GM18868 (cell line): ENCODE data around the gene BEX1.
"Not testable (repeated sequence)": the region's sequence is repeated elsewhere in the genome, so short reads cannot be mapped to it uniquely, and the experiment has no call there.

Experiments
- ATAC-seq: cut with Tn5 transposase; IDR thresholded peaks from one replicate; pipeline ENCODE4 v1.9.1; 2021; ENCODE audit warnings: mild to moderate bottlenecking, moderate library complexity; ENCODE audit not compliant: unreplicated experiment

BEX1 gene

GRCh38 chrX:103063918-103064434 is at the start of gene BEX1:
BEX1 (minus strand) TSS chrX:103064171; CDS start chrX:103063274, 897 bp downstream.
- ATAC-seq: no peak

- not testable (repeated sequence) for ATAC-seq
These were observed 45.5 kb upstream of the BEX1 start for GRCh38 chrX:103109497-103109896.

- no peak for ATAC-seq
These were observed 43.9 kb upstream of the BEX1 start for GRCh38 chrX:103107836-103108235.

GRCh38 chrX:103107227-103107737 is 43.3 kb upstream of the BEX1 start:
- not testable (repeated sequence) for ATAC-seq

GRCh38 chrX:103104370-103104769 is 40.4 kb upstream of the BEX1 start:
- ATAC-seq: not testable (repeated sequence)

- not testable (repeated sequence) for ATAC-seq
These were observed 39.9 kb upstream of the BEX1 start for GRCh38 chrX:103103866-103104265.

GRCh38 chrX:103101299-103102042 is 37.5 kb upstream of the BEX1 start:
- no peak for ATAC-seq

- ATAC-seq: no peak
These were observed 36.5 kb upstream of the BEX1 start for GRCh38 chrX:103100484-103100883.

GRCh38 chrX:103099691-103100090 is 35.7 kb upstream of the BEX1 start:
- no peak for ATAC-seq

GRCh38 chrX:103098488-103098887 is 34.5 kb upstream of the BEX1 start:
- ATAC-seq: no peak

GRCh38 chrX:103092942-103093341 is 29.0 kb upstream of the BEX1 start, which contains the start of gene NXF3:
NXF3 (minus strand) TSS chrX:103093143; CDS start chrX:103093023, 120 bp downstream.
- ATAC-seq: no peak

- no peak for ATAC-seq
These were observed 17.1 kb upstream of the BEX1 start for GRCh38 chrX:103081051-103081450.

GRCh38 chrX:103073467-103073866 is 9.5 kb upstream of the BEX1 start:
- ATAC-seq: no peak

- ATAC-seq: no peak
These were observed 2.6 kb upstream of the BEX1 start for GRCh38 chrX:103066606-103067005.

- ATAC-seq: no peak
These were observed 653 bp downstream of the BEX1 start for GRCh38 chrX:103063191-103063845.

- no peak for ATAC-seq
These were observed 2.5 kb downstream of the BEX1 start for GRCh38 chrX:103061486-103061885.

- no peak for ATAC-seq
These were observed 7.1 kb downstream of the BEX1 start for GRCh38 chrX:103056902-103057301.

GRCh38 chrX:103052625-103053024 is 11.3 kb downstream of the BEX1 start:
- no peak for ATAC-seq

GRCh38 chrX:103051260-103051789 is 12.6 kb downstream of the BEX1 start:
- no peak for ATAC-seq

GRCh38 chrX:103033371-103033770 is 30.6 kb downstream of the BEX1 start:
- not testable (repeated sequence) for ATAC-seq

GRCh38 chrX:103017542-103017941 is 46.4 kb downstream of the BEX1 start:
- no peak for ATAC-seq

GRCh38 chrX:103012945-103013344 is 51.0 kb downstream of the BEX1 start:
- no peak for ATAC-seq
